ENCODE measurements around the gene FIZ1. TPM values are rescaled to one million over a fixed set of nuclear protein-coding genes. Genes with fewer than 3 reads are reported as not detected.

FIZ1 gene
- total and polyA plus RNA-seq, 7 donors, result 3.5 to 9.6 (median 8.9) TPM

DNA sequence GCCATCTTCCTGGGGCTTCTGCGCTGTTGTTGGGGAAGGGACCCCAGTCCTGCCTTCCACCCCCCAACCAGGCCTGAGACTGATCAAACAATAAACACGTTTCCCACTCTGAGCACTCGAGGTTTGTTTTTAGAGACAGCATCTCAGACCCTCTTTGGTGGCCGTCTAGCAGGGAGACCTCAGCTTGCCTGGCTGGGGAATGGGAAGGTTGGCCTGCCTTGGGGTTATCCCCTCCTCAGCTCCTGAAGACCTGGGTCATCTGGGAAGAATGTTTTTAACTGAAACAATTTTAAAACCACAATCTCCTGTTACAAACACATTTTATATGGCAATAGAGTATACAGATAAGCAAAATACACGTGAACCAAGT, 46.2 kb upstream of the FIZ1 start:
- 58 to 81% methylated on average over 5 of the region's 5 CpGs for WGBS, 2 donors
- intact Hi-C loops (cut with DNase I), result no loop called here
- H3K4me1 ChIP-seq, result peaks cover 0 to 67% (median 64%) of the 10 kb centered on the region in 4 donors
- DNase-seq, result no peak
- no peak for TF ChIP-seq POLR2AphosphoS5 (IDR thresholded peaks at IDR 0.05)
- TF ChIP-seq POLR2A (IDR thresholded peaks at IDR 0.05), result no peak
- TF ChIP-seq, protein P1, sequence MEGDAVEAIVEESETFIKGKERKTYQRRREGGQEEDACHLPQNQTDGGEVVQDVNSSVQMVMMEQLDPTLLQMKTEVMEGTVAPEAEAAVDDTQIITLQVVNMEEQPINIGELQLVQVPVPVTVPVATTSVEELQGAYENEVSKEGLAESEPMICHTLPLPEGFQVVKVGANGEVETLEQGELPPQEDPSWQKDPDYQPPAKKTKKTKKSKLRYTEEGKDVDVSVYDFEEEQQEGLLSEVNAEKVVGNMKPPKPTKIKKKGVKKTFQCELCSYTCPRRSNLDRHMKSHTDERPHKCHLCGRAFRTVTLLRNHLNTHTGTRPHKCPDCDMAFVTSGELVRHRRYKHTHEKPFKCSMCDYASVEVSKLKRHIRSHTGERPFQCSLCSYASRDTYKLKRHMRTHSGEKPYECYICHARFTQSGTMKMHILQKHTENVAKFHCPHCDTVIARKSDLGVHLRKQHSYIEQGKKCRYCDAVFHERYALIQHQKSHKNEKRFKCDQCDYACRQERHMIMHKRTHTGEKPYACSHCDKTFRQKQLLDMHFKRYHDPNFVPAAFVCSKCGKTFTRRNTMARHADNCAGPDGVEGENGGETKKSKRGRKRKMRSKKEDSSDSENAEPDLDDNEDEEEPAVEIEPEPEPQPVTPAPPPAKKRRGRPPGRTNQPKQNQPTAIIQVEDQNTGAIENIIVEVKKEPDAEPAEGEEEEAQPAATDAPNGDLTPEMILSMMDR (IDR thresholded peaks at IDR 0.05), result no peak
- no peak for TF ChIP-seq EP300 (IDR thresholded peaks at IDR 0.05)
- H3K27ac ChIP-seq, result no peak overlapping the region
- H3K9me3 ChIP-seq, result no peaks in the 10 kb centered on the region
- no peaks in the 10 kb centered on the region for H3K27me3 ChIP-seq
- peaks cover 0 to 16% (median 3%) of the 10 kb centered on the region in 4 donors for H3K36me3 ChIP-seq
- H3K4me3 ChIP-seq, result no peak overlapping the region

DNA sequence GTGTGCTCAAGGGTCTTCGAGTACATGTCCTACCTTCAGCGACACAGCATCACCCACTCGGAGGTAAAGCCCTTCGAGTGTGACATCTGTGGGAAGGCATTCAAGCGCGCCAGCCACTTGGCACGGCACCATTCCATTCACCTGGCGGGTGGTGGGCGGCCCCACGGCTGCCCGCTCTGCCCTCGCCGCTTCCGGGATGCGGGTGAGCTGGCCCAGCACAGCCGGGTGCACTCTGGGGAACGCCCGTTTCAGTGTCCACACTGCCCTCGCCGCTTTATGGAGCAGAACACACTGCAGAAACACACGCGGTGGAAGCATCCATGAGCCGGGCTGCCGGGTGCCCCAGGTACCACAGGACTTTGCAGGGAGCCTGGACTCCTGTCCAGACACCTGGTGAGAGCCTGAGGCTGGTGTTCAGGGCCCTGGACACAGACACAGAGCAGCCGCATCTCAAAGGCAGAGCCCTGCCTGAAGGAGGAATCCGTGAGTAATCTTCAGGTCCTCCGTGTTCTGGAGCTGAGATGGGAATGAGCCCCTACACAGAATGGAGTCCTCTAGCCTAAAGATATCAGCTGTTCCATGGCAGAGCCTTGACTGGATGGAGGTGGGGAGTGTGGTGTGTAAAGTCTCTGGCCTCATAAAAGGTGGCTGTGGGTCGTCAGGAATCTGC, 45.7 kb upstream of the FIZ1 start:
- peaks cover 0 to 72% (median 68%) of the 10 kb centered on the region in 4 donors for H3K4me1 ChIP-seq
- no peak for DNase-seq
- H3K9me3 ChIP-seq, result no peaks in the 10 kb centered on the region
- H3K27ac ChIP-seq, result no peak overlapping the region
- no peaks in the 10 kb centered on the region for H3K27me3 ChIP-seq
- 86 to 90% methylated on average over 28 of the region's 28 CpGs for WGBS, 2 donors
- peak overlapping the region in 1 of 4 donors; percentile 91 for H3K4me3 ChIP-seq
- intact Hi-C loops (cut with DNase I), result no loop called here
- peaks cover 0 to 16% (median 2%) of the 10 kb centered on the region in 4 donors for H3K36me3 ChIP-seq
- TF ChIP-seq POLR2AphosphoS5 (IDR thresholded peaks at IDR 0.05) (peak in 1 of 4 donors; percentile 14), EP300 (IDR thresholded peaks at IDR 0.05) (no peak), POLR2A (IDR thresholded peaks at IDR 0.05) (no peak)
- TF ChIP-seq, protein P1 (IDR thresholded peaks at IDR 0.05), result no peak

DNA sequence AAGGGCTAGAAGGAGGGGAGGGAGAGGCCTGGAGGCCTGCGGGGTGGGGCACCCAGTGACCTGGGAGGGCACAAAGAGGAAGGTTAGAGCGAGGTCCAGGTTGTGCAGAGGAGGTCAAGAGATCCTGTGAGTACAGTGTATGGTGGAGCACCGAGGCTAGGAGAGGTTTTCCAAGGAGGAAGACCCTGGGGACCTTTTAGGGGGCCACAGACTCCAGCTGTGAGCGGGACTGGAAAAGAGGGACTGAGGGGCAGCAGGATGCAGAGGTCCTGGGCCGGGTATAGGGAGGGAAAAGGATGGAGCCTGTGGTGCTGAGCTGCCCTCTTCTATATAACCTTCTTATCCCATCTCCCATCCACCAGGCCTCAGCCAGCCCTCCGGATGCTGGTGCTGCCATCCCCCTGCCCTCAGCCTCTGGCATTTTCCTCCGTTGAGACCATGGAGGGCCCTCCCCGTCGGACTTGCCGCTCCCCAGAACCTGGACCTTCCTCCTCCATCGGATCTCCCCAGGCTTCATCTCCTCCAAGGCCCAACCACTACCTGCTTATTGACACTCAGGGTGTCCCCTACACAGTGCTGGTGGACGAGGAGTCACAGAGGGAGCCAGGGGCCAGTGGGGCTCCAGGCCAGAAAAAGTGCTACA, 45.0 kb upstream of the FIZ1 start:
- WGBS, 2 donors, result 48 to 57% methylated on average over 12 of the region's 12 CpGs
- Histone ChIP-seq H3K4me3 (peak overlapping the region; percentile 78 to 99 (median 85)), H3K9me3 (no peaks in the 10 kb centered on the region), H3K27ac (peak overlapping the region; percentile 84 to 98 (median 97)), H3K27me3 (no peaks in the 10 kb centered on the region), H3K4me1 (peaks cover 0 to 75% (median 68%) of the 10 kb centered on the region in 4 donors), H3K36me3 (peaks cover 0 to 16% (median 2%) of the 10 kb centered on the region in 4 donors)
- DNase-seq, result no peak
- intact Hi-C loops (cut with DNase I), result no loop called here
- TF ChIP-seq POLR2AphosphoS5 (IDR thresholded peaks at IDR 0.05), result no peak
- TF ChIP-seq, protein P1 (IDR thresholded peaks at IDR 0.05), result no peak
- TF ChIP-seq EP300 (IDR thresholded peaks at IDR 0.05), result no peak
- no peak for TF ChIP-seq POLR2A (IDR thresholded peaks at IDR 0.05)

DNA sequence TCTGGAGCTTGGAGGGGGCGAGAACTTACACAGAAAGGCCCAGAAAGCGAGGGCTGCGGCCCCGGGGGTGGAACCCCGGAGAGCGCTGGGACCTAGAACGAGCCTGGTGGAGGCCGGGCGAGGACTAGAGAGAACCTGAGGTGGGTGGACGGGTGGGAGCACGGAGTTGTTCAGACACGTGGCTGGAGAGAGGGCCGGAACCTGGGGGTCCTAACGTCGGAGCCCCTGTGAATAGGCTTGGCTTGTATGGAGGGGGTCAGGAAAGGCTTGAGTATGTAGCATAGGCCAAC, 44.5 kb upstream of the FIZ1 start:
- intact Hi-C loops (cut with DNase I), result no loop called here
- DNase-seq, result no peak
- Histone ChIP-seq H3K4me1 (peaks cover 0 to 75% (median 68%) of the 10 kb centered on the region in 4 donors), H3K9me3 (no peaks in the 10 kb centered on the region), H3K36me3 (peaks cover 0 to 16% (median 2%) of the 10 kb centered on the region in 4 donors), H3K27ac (peak overlapping the region; percentile 84 to 98 (median 97)), H3K4me3 (peak overlapping the region; percentile 78 to 99 (median 85)), H3K27me3 (no peaks in the 10 kb centered on the region)
- 0 to 1% methylated on average over 15 of the region's 15 CpGs for WGBS, 2 donors
- TF ChIP-seq EP300 (IDR thresholded peaks at IDR 0.05) (no peak), POLR2AphosphoS5 (IDR thresholded peaks at IDR 0.05) (no peak), POLR2A (IDR thresholded peaks at IDR 0.05) (no peak)
- TF ChIP-seq, protein P1 (IDR thresholded peaks at IDR 0.05), result no peak

Data from sigmoid colon (tissue), 7 donors.